C4-2B (cell line): ENCODE results near the gene CCDC167.

Experiments used
- H3K27ac ChIP-seq: fragments of 450-650 bp; 2 replicates; pipeline ENCODE4 v1.5.1; 2017
- CTCF ChIP-seq: fragments of 450-650 bp; conservative IDR thresholded peaks from 2 replicates; pipeline ENCODE4 v1.5.1; 2017; ENCODE audit warnings: mild to moderate bottlenecking
- ZFX ChIP-seq: fragments of 450-650 bp; IDR thresholded peaks from 2 replicates; pipeline ENCODE4 v1.6.1; 2017

Gene CCDC167

GRCh38 chr6:37507690-37508421 is 8.2 kb upstream of the CCDC167 start:
- H3K27ac ChIP-seq = no peak overlapping the region
- TF ChIP-seq ZFX (no peak), CTCF (no peak)

- H3K27ac ChIP-seq = no peak overlapping the region
- no peak for TF ChIP-seq CTCF
- no peak for TF ChIP-seq ZFX
Measured at GRCh38 chr6:37507077-37507476, 7.4 kb upstream of the CCDC167 start.

- TF ChIP-seq CTCF (no peak), ZFX (no peak)
- no peak overlapping the region for H3K27ac ChIP-seq
Measured at GRCh38 chr6:37506479-37506878, 6.8 kb upstream of the CCDC167 start.

GRCh38 chr6:37504024-37504423 is 4.3 kb upstream of the CCDC167 start:
- no peak for TF ChIP-seq ZFX
- TF ChIP-seq CTCF = no peak
- no peak overlapping the region for H3K27ac ChIP-seq

- TF ChIP-seq ZFX = no peak
- TF ChIP-seq CTCF = no peak
- H3K27ac ChIP-seq = no peak overlapping the region
Measured at GRCh38 chr6:37503309-37503965, 3.7 kb upstream of the CCDC167 start.

GRCh38 chr6:37502703-37503291 is 3.1 kb upstream of the CCDC167 start:
- TF ChIP-seq CTCF (no peak), ZFX (no peak)
- H3K27ac ChIP-seq = no peak overlapping the region
